Mucosa of rectum (tissue), 2 donors: ENCODE data around the gene CEP57L1.

Experiments
- H3K27ac ChIP-seq, 2 donors: one replicate each; pipeline ENCODE4 v1.7.0; 2013; ENCODE audit warnings: inconsistent platforms in 2 of 2, low read depth in 2 of 2, low read length in 2 of 2
- H3K27me3 ChIP-seq, 2 donors: one replicate each; pipeline ENCODE4 v1.7.0; 2013; ENCODE audit warnings: low read length in 2 of 2; ENCODE audit not compliant: control insufficient read depth in 2 of 2, insufficient read depth in 2 of 2
- H3K36me3 ChIP-seq, 2 donors: one replicate each; pipeline ENCODE4 v1.7.0; 2013; ENCODE audit warnings: low read length in 2 of 2; ENCODE audit not compliant: control insufficient read depth in 2 of 2, insufficient read depth in 2 of 2
- H3K4me1 ChIP-seq, 2 donors: one replicate each; pipeline ENCODE4 v1.7.0; 2013; ENCODE audit warnings: low read length in 2 of 2, mild to moderate bottlenecking in 1 of 2; ENCODE audit not compliant: control insufficient read depth in 2 of 2, insufficient read depth in 2 of 2
- H3K4me3 ChIP-seq, 2 donors: one replicate each; pipeline ENCODE4 v1.7.0; 2013; ENCODE audit warnings: low read length in 2 of 2
- H3K9ac ChIP-seq, 2 donors: one replicate each; pipeline ENCODE4 v1.7.0; 2013; ENCODE audit warnings: low read length in 2 of 2, low read depth in 1 of 2, mild to moderate bottlenecking in 1 of 2
- H3K9me3 ChIP-seq, 2 donors: one replicate each; pipeline ENCODE4 v1.7.0; 2013; ENCODE audit warnings: low read length in 2 of 2; ENCODE audit not compliant: control insufficient read depth in 2 of 2
- donor health status: healthy.
- donor health status: Normal muscosa, but diverticular disease.

The CEP57L1 gene

DNA sequence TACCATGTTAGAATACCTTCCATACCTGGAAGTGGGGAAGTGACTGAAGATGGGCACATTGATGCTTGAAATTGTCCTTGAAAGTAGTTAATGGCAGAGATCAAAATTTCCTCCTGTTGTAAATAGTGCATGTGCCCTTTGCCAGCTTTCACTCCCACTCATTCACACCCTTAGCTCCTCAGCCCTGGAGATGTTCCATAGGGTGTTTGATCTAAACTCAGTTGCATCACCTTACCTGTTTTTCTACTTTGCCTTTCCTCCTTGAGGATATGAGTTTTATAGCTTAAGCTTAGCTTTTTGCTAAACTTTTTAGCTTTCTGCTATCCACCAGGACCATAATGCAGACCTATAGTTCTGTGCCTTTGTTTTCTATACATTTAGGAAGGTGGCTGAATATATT, 69.0 kb downstream of the CEP57L1 start:
- H3K4me3 ChIP-seq: no peak overlapping the region
- H3K9me3 ChIP-seq: no peaks in the 10 kb centered on the region
- H3K27ac ChIP-seq: no peak overlapping the region
- peaks cover 0 to 1% of the 10 kb centered on the region in 2 donors for H3K36me3 ChIP-seq
- peaks cover 0 to 3% of the 10 kb centered on the region in 2 donors for H3K4me1 ChIP-seq
- no peaks in the 10 kb centered on the region for H3K27me3 ChIP-seq
- no peak overlapping the region for H3K9ac ChIP-seq

DNA sequence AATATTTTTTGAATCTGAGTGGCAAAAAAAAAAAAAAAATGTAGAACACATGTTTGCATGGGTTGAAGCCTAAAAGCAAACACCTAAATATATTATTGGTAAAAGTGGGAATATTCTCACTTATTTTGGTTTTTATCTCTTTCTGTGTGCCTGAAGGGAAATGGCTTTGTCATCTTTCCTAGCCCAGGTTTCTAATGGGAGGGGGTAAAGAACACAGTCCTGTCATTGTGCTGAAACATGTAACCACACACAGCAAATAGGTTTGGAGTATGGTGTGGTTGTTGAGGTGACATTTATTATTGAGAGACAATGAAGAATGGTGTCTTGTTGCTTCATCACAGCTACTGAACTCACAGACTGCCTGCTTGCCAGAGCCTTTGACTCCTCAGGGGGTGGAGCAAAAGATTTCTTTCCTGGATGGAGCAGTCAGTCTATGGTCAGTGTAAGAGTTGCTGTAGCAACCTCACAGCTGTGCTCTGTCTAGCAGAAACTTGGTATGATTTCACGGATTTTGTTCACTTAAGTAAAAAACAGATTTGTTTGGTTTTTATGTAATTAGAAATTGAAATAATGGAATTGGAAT, 70.2 kb downstream of the CEP57L1 start:
- Histone ChIP-seq H3K27me3 (no peaks in the 10 kb centered on the region), H3K9ac (no peak overlapping the region), H3K4me3 (no peak overlapping the region), H3K36me3 (no peaks in the 10 kb centered on the region), H3K4me1 (peaks cover 0 to 3% of the 10 kb centered on the region in 2 donors), H3K27ac (no peak overlapping the region), H3K9me3 (no peaks in the 10 kb centered on the region)

DNA sequence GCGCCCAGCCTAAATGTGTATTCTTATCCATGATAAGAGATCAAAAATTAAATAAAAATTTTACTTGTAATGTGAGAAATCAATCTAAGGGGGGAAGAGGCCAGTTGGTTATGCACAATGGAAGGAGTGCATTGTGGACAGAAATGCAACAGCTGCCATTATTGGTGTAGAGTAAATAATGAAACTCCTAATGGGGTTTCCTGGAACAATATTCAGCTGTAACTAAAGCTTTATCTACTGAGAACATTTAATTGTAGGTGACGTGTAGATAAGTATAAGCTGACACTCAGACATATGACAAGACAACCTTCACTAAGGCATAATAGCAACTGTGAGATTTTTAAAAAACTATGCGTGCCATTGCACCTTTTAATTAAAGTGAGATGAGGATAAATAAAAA, 71.4 kb downstream of the CEP57L1 start:
- Histone ChIP-seq H3K27ac (no peak overlapping the region), H3K4me1 (peaks cover 0 to 3% of the 10 kb centered on the region in 2 donors), H3K9ac (no peak overlapping the region), H3K36me3 (no peaks in the 10 kb centered on the region), H3K4me3 (no peak overlapping the region), H3K9me3 (no peaks in the 10 kb centered on the region), H3K27me3 (no peaks in the 10 kb centered on the region)

DNA sequence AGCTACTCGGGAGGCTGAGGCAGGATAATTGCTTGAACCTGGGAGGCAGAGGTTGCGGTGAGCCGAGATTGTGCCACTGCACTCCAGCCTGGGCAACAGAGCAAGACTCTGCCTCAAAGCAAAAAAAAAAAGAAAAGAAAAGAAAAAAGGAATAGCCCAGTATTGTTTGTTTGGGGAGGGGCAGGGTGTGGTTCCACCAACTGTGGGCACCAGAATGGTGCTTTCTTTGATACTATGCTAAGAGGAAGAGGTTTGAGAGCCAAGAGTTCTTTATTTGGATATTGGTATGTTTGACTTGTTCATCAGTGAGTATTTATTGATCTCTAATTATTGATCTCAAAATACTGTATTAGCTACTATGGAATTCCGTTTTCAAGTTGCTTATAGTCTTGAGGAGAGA, 72.3 kb downstream of the CEP57L1 start:
- H3K27me3 ChIP-seq: no peaks in the 10 kb centered on the region
- H3K4me3 ChIP-seq: no peak overlapping the region
- no peak overlapping the region for H3K27ac ChIP-seq
- H3K9ac ChIP-seq: no peak overlapping the region
- no peaks in the 10 kb centered on the region for H3K9me3 ChIP-seq
- H3K4me1 ChIP-seq: peaks cover 0 to 3% of the 10 kb centered on the region in 2 donors
- H3K36me3 ChIP-seq: no peaks in the 10 kb centered on the region

DNA sequence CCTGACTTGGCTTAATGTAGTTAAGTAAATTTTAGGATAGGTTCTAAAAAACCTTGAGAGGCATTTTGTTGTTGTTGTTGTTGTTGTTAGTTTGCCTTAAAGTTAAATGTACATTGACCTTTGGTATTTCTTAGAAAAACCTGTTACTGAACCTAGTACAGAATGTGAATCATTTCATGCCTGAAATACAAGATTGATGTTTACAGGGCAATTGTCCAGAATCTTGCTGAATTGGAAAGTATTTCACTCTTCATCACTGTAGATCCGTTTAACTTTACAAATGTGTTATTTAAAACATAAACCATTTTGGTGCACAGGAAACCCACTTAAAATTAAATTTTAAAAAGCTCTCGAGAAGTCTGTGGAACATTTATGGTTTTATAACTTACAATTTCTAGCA, 75.0 kb downstream of the CEP57L1 start:
- Histone ChIP-seq H3K4me1 (peaks cover 0 to 3% of the 10 kb centered on the region in 2 donors), H3K27me3 (no peaks in the 10 kb centered on the region), H3K9ac (no peak overlapping the region), H3K27ac (no peak overlapping the region), H3K9me3 (no peaks in the 10 kb centered on the region), H3K36me3 (no peaks in the 10 kb centered on the region), H3K4me3 (no peak overlapping the region)

DNA sequence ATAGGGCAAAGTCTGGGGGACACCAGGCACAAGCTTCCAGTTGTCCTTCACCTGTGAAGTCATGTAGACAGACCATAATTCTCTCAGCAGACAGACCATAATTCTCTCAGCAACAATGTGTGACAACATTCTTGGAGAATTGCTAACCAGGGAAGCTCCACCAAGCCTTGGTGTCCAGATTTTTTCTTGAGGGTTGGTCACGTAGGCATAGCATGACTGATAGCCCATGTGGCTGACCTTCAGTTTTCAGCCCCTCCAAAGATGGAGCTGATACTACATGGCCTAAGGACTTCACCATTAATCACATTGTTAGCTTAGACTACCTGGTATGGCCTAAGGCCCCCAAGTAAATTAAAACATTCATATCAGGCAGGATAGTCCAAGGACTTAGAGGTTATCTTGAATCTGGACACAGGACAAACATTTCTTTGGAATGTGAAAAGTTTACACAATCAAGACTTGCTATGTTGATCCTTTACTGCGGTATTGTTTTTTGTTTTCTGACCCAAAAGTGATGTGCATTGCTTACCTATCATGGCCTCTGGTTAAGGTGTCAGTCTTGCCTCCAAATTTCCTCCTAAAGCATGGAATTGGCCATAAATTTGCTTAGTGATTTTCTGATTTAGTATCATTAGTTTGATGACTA, 76.9 kb downstream of the CEP57L1 start:
- Histone ChIP-seq H3K4me1 (peaks cover 0 to 3% of the 10 kb centered on the region in 2 donors), H3K27me3 (no peaks in the 10 kb centered on the region), H3K36me3 (no peaks in the 10 kb centered on the region), H3K27ac (no peak overlapping the region), H3K9ac (no peak overlapping the region), H3K4me3 (no peak overlapping the region), H3K9me3 (no peaks in the 10 kb centered on the region)

DNA sequence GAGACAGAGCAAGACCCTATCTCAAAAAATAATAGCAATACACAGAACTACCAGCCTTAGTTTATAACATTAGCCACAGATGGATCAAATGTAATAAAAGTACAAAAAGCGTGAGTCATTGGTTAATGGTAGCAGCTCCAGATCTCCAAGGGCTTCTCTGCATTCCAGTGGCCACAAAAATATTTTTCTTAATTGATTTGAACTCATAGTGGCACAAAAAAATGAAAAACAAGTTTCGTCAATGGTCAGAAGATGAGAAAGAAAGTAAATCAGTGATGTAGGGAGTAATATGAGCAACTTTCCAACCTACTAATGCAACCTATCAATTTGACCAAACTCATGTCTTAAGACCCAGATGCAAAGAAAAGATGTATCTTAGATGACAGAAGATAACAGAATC, 79.6 kb downstream of the CEP57L1 start:
- Histone ChIP-seq H3K9ac (no peak overlapping the region), H3K4me1 (no peaks in the 10 kb centered on the region), H3K27me3 (no peaks in the 10 kb centered on the region), H3K27ac (no peak overlapping the region), H3K4me3 (no peak overlapping the region), H3K36me3 (no peaks in the 10 kb centered on the region), H3K9me3 (no peaks in the 10 kb centered on the region)

DNA sequence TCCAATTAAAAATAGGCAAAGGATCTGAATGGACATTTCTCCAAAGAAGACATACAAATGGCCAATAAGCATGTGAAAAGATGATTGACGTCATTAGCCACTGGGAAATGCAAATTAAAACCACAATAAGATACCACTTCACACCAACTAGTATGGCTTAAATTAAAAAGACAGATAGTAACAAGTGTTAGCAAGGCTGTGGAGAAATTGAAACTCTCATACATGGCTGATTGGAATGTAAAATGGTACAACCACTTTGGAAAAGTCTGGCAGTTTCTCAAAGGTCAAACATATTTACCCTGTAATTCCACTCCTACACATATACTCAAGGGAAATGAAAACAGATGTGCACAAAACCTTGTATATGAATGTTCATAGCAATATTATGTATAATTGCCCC, 83.6 kb downstream of the CEP57L1 start:
- H3K9ac ChIP-seq: no peak overlapping the region
- no peaks in the 10 kb centered on the region for H3K9me3 ChIP-seq
- no peaks in the 10 kb centered on the region for H3K27me3 ChIP-seq
- H3K4me1 ChIP-seq: peaks cover 0 to 4% of the 10 kb centered on the region in 2 donors
- no peak overlapping the region for H3K4me3 ChIP-seq
- no peaks in the 10 kb centered on the region for H3K36me3 ChIP-seq
- H3K27ac ChIP-seq: no peak overlapping the region

DNA sequence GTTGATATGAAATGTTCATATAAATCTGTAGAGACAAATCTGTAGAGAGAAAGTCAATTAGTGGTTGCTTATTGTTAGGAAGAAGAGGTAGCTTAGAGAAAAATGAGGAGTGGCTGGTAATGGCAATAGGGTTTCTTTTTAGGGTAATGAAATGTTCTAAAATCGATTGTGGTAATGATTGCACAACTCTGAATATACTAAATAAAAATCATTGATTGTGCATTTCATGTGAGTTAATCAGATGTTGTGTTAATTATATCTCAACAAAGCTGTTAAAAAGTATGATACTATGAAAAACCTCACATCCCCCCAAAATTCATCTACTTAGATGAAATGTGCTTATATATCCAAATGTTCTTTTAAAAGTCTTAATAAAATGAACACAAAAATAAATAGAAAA, 84.2 kb downstream of the CEP57L1 start:
- peaks cover 0 to 4% of the 10 kb centered on the region in 2 donors for H3K4me1 ChIP-seq
- H3K27me3 ChIP-seq: no peaks in the 10 kb centered on the region
- no peaks in the 10 kb centered on the region for H3K9me3 ChIP-seq
- no peak overlapping the region for H3K27ac ChIP-seq
- H3K9ac ChIP-seq: no peak overlapping the region
- no peaks in the 10 kb centered on the region for H3K36me3 ChIP-seq
- H3K4me3 ChIP-seq: no peak overlapping the region

DNA sequence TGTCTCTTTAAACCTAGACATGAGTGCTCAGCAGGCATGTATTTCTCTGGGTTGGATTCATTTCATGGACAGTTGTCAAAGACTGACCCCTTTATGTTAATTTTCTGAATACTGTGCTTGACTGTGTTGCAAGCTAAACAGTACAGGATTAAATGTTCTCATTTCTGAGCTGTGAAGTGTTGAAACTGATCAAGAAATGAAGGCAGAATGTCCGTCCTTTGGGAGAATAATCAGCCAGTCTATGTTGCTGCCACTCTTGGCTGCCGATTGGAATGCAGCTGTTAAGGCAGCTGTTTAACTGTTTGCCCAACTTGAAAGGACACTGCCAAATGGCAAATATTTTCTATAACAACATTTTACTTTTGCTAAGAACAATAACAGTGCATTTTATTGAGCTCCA, 87.3 kb downstream of the CEP57L1 start:
- Histone ChIP-seq H3K4me3 (no peak overlapping the region), H3K9ac (no peak overlapping the region), H3K27ac (no peak overlapping the region)

More for the DNA sequence above, 87.3 kb downstream of the CEP57L1 start:
- Histone ChIP-seq H3K9me3 (no peaks in the 10 kb centered on the region), H3K36me3 (no peaks in the 10 kb centered on the region), H3K4me1 (peaks cover 0 to 9% of the 10 kb centered on the region in 2 donors), H3K27me3 (peaks cover 0 to 2% of the 10 kb centered on the region in 2 donors)
